HEK293 (cell line): Measurements from ENCODE around the gene SFRP4.

Experiments used
- CTCF ChIA-PET: fragments of 350-600 bp; formaldehyde crosslinking; extraction: SDS; loops from one replicate; lab custom pipeline; 2021; ENCODE audit warnings: antibody characterized with exemption; lab: Yijun Ruan, JAX
- POLR2A ChIA-PET: fragments of 300-600 bp; formaldehyde crosslinking; extraction: SDS; loops from one replicate; lab custom pipeline; 2020; ENCODE audit warnings: antibody characterized with exemption, inconsistent platforms; lab: Yijun Ruan, JAX
- H3K27ac ChIP-seq: fragments of 200-500 bp; sonication (Bioruptor generic); 2 replicates; pipeline ENCODE4 v1.5.1; 2014; ENCODE audit warnings: low read depth, low read length, control low read depth, inconsistent platforms; ENCODE audit errors: extremely low read depth
- H3K36me3 ChIP-seq, 2 experiments: fragments of 200-500 bp in 1 of 2; sonication (Bioruptor generic) in 1 of 2; 1 replicate in 1 of 2; 2 replicates in 1 of 2; pipeline ENCODE4 v1.5.1; 2014 to 2017; ENCODE audit warnings: inconsistent platforms in 2 of 2, low read length in 2 of 2; ENCODE audit not compliant: control insufficient read depth in 2 of 2, insufficient read depth in 1 of 2
- H3K4me1 ChIP-seq: fragments of 200-500 bp; sonication (Bioruptor generic); 2 replicates; pipeline ENCODE4 v1.5.1; 2014; ENCODE audit warnings: mild to moderate bottlenecking, low read length, inconsistent platforms; ENCODE audit not compliant: control insufficient read depth, insufficient read depth
- H3K4me3 ChIP-seq: 2 replicates; pipeline ENCODE4 v1.5.1; 2011; ENCODE audit warnings: low read depth, mild to moderate bottlenecking, control low read depth, low read length, moderate library complexity
- H3K9me3 ChIP-seq: fragments of 200-500 bp; sonication (Bioruptor generic); 2 replicates; pipeline ENCODE4 v1.5.1; 2014; ENCODE audit warnings: low read depth, low read length, inconsistent platforms; ENCODE audit not compliant: control insufficient read depth, insufficient read depth
- KLF1 ChIP-seq: fragments of 450-650 bp; formaldehyde crosslinking; IDR thresholded peaks from 2 replicates; pipeline ENCODE4 v1.5.1; 2016; ENCODE audit warnings: missing biosample characterization, missing genetic modification characterization
- KLF10 ChIP-seq: fragments of 450-650 bp; IDR thresholded peaks from 2 replicates; pipeline ENCODE4 v1.5.1; 2018; ENCODE audit warnings: missing biosample characterization, mild to moderate bottlenecking, missing genetic modification characterization
- KLF7 ChIP-seq: fragments of 450-650 bp; formaldehyde crosslinking; IDR thresholded peaks from 2 replicates; pipeline ENCODE4 v1.5.1; 2016; ENCODE audit warnings: missing biosample characterization, missing genetic modification characterization, borderline replicate concordance
- PRDM1 ChIP-seq: fragments of 450-650 bp; formaldehyde crosslinking; IDR thresholded peaks from 2 replicates; pipeline ENCODE4; 2016; ENCODE audit warnings: missing biosample characterization, missing genetic modification characterization
- SCRT1 ChIP-seq: fragments of 450-650 bp; formaldehyde crosslinking; IDR thresholded peaks from 2 replicates; pipeline ENCODE4 v1.5.1; 2016; ENCODE audit warnings: missing biosample characterization, missing genetic modification characterization, borderline replicate concordance
- ZNF114 ChIP-seq: fragments of 450-650 bp; formaldehyde crosslinking; IDR thresholded peaks from 2 replicates; pipeline ENCODE4 v1.5.0; 2017; ENCODE audit warnings: missing biosample characterization, missing genetic modification characterization
- ZNF292 ChIP-seq: fragments of 450-650 bp; formaldehyde crosslinking; IDR thresholded peaks from 2 replicates; pipeline ENCODE4 v1.5.1; 2016; ENCODE audit warnings: low read depth, missing biosample characterization, missing genetic modification characterization, borderline replicate concordance
- ZNF391 ChIP-seq: fragments of 450-650 bp; formaldehyde crosslinking; IDR thresholded peaks from 2 replicates; pipeline ENCODE4 v1.5.1; 2016; ENCODE audit warnings: low read depth, missing biosample characterization, missing genetic modification characterization, borderline replicate concordance
- ZNF394 ChIP-seq: fragments of 450-650 bp; formaldehyde crosslinking; IDR thresholded peaks from 2 replicates; pipeline ENCODE4 v1.5.1; 2016; ENCODE audit warnings: missing biosample characterization, missing genetic modification characterization, mild to moderate bottlenecking, moderate library complexity, borderline replicate concordance
- ZNF558 ChIP-seq: fragments of 450-650 bp; formaldehyde crosslinking; IDR thresholded peaks from 2 replicates; pipeline ENCODE4 v1.5.1; 2016; ENCODE audit warnings: missing biosample characterization, missing genetic modification characterization
- ZNF621 ChIP-seq: fragments of 450-650 bp; formaldehyde crosslinking; IDR thresholded peaks from 2 replicates; pipeline ENCODE4 v1.5.1; 2017; ENCODE audit warnings: missing biosample characterization, missing genetic modification characterization
- ZNF626 ChIP-seq: fragments of 450-650 bp; sonication (Bioruptor Pico); formaldehyde crosslinking; IDR thresholded peaks from 2 replicates; pipeline ENCODE4 v1.5.1; 2018; ENCODE audit warnings: missing biosample characterization, missing genetic modification characterization, inconsistent platforms
- ZNF654 ChIP-seq: fragments of 450-650 bp; formaldehyde crosslinking; IDR thresholded peaks from 2 replicates; pipeline ENCODE4 v1.5.1; 2016; ENCODE audit warnings: low read depth, missing biosample characterization, missing genetic modification characterization
- ZNF837 ChIP-seq: fragments of 450-650 bp; formaldehyde crosslinking; IDR thresholded peaks from 2 replicates; pipeline ENCODE4 v1.5.1; 2016; ENCODE audit warnings: missing biosample characterization, missing genetic modification characterization
- ZSCAN30 ChIP-seq: fragments of 450-650 bp; IDR thresholded peaks from 2 replicates; pipeline ENCODE4 v1.5.1; 2018; ENCODE audit warnings: missing biosample characterization, mild to moderate bottlenecking, missing genetic modification characterization, moderate library complexity
- TF ChIP-seq, protein P1 (sequence below): fragments of 450-650 bp; formaldehyde crosslinking; IDR thresholded peaks from 2 replicates; pipeline ENCODE4 v1.5.1; 2016; ENCODE audit warnings: missing biosample characterization, missing genetic modification characterization, borderline replicate concordance
- TF ChIP-seq, protein P2 (sequence below): fragments of 450-650 bp; formaldehyde crosslinking; IDR thresholded peaks from 2 replicates; pipeline ENCODE4 v1.5.1; 2016; ENCODE audit warnings: missing biosample characterization, missing genetic modification characterization
- TF ChIP-seq, protein P3 (sequence below): IDR thresholded peaks from 2 replicates; pipeline ENCODE4 v1.6.1; 2011; ENCODE audit warnings: mild to moderate bottlenecking, low read depth, low read length, borderline replicate concordance
- TF ChIP-seq, protein P4 (sequence below): fragments of 450-650 bp; formaldehyde crosslinking; IDR thresholded peaks from 2 replicates; pipeline ENCODE4 v1.5.1; 2016; ENCODE audit warnings: missing biosample characterization, missing genetic modification characterization
- TF ChIP-seq, protein P5 (sequence below): fragments of 450-650 bp; formaldehyde crosslinking; IDR thresholded peaks from 2 replicates; pipeline ENCODE4 v1.5.1; 2016; ENCODE audit warnings: missing biosample characterization, missing genetic modification characterization, low read depth
- TF ChIP-seq, protein P6 (sequence below): fragments of 450-650 bp; formaldehyde crosslinking; IDR thresholded peaks from 2 replicates; pipeline ENCODE4 v1.5.1; 2016; ENCODE audit warnings: missing biosample characterization, missing genetic modification characterization

SFRP4 gene

DNA sequence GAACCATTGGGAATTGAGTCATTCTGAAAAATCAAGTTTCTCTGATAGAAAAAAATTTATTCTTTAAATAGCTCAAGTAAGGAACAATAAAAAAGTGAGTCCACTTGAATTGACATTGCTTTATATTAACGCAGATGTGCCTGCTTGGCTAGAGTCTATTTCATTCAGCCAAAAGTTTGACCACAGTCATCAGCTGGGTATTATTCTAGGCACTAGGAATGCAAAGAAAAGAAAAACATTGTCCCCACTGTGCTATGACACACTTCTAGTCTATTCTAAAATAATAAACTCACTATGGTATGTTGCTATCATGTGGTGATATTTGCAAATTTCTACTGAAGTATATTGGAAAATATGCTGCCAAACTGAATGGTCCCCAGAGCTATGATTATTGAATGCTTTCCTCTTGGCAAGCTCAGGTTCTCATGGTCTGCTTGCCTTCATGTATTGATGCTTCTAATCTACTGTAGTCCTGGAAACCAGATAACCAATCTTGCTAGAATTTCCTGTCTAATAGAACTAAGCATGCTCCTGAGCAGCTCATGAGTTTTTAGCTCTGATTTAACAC lies 8.3 kb downstream of the SFRP4 start:
- CTCF ChIA-PET, result interaction anchor here (0.7 to 1.5 kb wide), 5 partner anchors 8 to 315 kb away, joined by 3 to 7 read pairs (median 4); partner anchors contain the start of gene SFRP4
- TF ChIP-seq ZNF621 (tag by site-specific recombination), result no peak
- no peak for TF ChIP-seq ZNF114
- TF ChIP-seq, protein P1, sequence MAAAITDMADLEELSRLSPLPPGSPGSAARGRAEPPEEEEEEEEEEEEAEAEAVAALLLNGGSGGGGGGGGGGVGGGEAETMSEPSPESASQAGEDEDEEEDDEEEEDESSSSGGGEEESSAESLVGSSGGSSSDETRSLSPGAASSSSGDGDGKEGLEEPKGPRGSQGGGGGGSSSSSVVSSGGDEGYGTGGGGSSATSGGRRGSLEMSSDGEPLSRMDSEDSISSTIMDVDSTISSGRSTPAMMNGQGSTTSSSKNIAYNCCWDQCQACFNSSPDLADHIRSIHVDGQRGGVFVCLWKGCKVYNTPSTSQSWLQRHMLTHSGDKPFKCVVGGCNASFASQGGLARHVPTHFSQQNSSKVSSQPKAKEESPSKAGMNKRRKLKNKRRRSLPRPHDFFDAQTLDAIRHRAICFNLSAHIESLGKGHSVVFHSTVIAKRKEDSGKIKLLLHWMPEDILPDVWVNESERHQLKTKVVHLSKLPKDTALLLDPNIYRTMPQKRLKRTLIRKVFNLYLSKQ (tag by site-specific recombination), result no peak
- no peak for TF ChIP-seq ZNF626 (tag by site-specific recombination)
- TF ChIP-seq KLF1 (tag by site-specific recombination), result no peak
- Histone ChIP-seq H3K9me3 (no peaks in the 10 kb centered on the region), H3K36me3 (no peaks in the 10 kb centered on the region), H3K27ac (no peak overlapping the region), H3K4me1 (no peaks in the 10 kb centered on the region), H3K4me3 (no peak overlapping the region)
- POLR2A ChIA-PET, result interaction anchor here (1.2 kb wide), 1 partner anchor 9 kb away, joined by 5 read pairs; the partner anchor contains the start of gene SFRP4

DNA sequence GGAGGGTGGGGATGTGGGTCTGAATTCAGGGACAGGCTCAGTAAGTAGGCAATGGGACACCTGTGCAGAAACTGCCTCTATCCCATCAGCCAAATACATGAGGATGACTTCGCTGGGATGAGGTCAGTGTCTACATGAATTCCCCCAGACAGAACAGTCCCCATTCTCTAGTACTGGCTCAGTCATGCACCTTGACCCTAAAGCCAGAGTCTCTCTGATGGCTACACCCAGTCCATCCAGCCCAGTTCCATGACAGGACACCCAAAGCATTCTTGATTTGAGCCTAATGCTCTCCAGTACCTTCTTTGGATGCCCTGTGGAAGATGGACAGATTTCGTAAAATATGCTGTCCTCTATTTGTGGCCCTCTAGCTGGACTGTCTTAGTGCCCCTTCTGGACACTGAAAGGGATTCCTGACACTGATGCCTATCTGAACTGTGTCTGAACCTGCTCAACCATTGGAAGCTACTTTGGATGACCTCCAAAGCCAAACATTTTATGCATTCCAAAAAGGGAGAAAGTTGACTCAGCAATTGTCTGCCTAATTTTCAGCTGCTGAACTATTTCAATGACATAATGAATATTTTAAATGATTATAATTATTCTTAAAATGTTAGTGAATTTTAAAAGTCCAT lies 14.6 kb downstream of the SFRP4 start:
- H3K36me3 ChIP-seq, result no peaks in the 10 kb centered on the region
- H3K4me1 ChIP-seq, result no peaks in the 10 kb centered on the region
- no peaks in the 10 kb centered on the region for H3K9me3 ChIP-seq
- ChIA-PET CTCF (interaction anchor here (0.6 to 3.3 kb wide), 45 partner anchors 8 to 668 kb away, joined by 3 to 30 read pairs (median 4); partner anchors contain the start of gene SFRP4), POLR2A (no interaction called here)
- no peak overlapping the region for H3K4me3 ChIP-seq
- TF ChIP-seq KLF7 (tag by site-specific recombination) (no peak), ZSCAN30 (no peak), ZNF391 (no peak), ZNF837 (tag by site-specific recombination) (no peak), SCRT1 (tag by site-specific recombination) (no peak), ZNF558 (tag by site-specific recombination) (no peak), ZNF394 (tag by site-specific recombination) (no peak), ZNF292 (no peak), PRDM1 (tag by site-specific recombination) (no peak), ZNF654 (tag by site-specific recombination) (no peak), KLF10 (tag by site-specific recombination) (no peak)
- TF ChIP-seq, protein P2, sequence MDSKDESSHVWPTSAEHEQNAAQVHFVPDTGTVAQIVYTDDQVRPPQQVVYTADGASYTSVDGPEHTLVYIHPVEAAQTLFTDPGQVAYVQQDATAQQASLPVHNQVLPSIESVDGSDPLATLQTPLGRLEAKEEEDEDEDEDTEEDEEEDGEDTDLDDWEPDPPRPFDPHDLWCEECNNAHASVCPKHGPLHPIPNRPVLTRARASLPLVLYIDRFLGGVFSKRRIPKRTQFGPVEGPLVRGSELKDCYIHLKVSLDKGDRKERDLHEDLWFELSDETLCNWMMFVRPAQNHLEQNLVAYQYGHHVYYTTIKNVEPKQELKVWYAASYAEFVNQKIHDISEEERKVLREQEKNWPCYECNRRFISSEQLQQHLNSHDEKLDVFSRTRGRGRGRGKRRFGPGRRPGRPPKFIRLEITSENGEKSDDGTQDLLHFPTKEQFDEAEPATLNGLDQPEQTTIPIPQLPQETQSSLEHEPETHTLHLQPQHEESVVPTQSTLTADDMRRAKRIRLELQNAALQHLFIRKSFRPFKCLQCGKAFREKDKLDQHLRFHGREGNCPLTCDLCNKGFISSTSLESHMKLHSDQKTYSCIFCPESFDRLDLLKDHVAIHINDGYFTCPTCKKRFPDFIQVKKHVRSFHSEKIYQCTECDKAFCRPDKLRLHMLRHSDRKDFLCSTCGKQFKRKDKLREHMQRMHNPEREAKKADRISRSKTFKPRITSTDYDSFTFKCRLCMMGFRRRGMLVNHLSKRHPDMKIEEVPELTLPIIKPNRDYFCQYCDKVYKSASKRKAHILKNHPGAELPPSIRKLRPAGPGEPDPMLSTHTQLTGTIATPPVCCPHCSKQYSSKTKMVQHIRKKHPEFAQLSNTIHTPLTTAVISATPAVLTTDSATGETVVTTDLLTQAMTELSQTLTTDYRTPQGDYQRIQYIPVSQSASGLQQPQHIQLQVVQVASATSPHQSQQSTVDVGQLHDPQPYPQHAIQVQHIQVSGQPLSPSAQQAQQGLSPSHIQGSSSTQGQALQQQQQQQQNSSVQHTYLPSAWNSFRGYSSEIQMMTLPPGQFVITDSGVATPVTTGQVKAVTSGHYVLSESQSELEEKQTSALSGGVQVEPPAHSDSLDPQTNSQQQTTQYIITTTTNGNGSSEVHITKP (tag by site-specific recombination), result no peak
- TF ChIP-seq, protein P3, sequence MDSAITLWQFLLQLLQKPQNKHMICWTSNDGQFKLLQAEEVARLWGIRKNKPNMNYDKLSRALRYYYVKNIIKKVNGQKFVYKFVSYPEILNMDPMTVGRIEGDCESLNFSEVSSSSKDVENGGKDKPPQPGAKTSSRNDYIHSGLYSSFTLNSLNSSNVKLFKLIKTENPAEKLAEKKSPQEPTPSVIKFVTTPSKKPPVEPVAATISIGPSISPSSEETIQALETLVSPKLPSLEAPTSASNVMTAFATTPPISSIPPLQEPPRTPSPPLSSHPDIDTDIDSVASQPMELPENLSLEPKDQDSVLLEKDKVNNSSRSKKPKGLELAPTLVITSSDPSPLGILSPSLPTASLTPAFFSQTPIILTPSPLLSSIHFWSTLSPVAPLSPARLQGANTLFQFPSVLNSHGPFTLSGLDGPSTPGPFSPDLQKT, result no peak
- TF ChIP-seq, protein P4, sequence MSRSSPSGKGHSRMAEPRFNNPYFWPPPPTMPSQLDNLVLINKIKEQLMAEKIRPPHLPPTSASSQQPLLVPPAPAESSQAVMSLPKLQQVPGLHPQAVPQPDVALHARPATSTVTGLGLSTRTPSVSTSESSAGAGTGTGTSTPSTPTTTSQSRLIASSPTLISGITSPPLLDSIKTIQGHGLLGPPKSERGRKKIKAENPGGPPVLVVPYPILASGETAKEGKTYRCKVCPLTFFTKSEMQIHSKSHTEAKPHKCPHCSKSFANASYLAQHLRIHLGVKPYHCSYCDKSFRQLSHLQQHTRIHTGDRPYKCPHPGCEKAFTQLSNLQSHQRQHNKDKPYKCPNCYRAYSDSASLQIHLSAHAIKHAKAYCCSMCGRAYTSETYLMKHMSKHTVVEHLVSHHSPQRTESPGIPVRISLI (tag by site-specific recombination), result no peak
- TF ChIP-seq, protein P5, sequence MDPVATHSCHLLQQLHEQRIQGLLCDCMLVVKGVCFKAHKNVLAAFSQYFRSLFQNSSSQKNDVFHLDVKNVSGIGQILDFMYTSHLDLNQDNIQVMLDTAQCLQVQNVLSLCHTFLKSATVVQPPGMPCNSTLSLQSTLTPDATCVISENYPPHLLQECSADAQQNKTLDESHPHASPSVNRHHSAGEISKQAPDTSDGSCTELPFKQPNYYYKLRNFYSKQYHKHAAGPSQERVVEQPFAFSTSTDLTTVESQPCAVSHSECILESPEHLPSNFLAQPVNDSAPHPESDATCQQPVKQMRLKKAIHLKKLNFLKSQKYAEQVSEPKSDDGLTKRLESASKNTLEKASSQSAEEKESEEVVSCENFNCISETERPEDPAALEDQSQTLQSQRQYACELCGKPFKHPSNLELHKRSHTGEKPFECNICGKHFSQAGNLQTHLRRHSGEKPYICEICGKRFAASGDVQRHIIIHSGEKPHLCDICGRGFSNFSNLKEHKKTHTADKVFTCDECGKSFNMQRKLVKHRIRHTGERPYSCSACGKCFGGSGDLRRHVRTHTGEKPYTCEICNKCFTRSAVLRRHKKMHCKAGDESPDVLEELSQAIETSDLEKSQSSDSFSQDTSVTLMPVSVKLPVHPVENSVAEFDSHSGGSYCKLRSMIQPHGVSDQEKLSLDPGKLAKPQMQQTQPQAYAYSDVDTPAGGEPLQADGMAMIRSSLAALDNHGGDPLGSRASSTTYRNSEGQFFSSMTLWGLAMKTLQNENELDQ (tag by site-specific recombination), result no peak
- TF ChIP-seq, protein P6, sequence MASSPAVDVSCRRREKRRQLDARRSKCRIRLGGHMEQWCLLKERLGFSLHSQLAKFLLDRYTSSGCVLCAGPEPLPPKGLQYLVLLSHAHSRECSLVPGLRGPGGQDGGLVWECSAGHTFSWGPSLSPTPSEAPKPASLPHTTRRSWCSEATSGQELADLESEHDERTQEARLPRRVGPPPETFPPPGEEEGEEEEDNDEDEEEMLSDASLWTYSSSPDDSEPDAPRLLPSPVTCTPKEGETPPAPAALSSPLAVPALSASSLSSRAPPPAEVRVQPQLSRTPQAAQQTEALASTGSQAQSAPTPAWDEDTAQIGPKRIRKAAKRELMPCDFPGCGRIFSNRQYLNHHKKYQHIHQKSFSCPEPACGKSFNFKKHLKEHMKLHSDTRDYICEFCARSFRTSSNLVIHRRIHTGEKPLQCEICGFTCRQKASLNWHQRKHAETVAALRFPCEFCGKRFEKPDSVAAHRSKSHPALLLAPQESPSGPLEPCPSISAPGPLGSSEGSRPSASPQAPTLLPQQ (tag by site-specific recombination), result no peak
- no peak overlapping the region for H3K27ac ChIP-seq
